ENCODE results near the gene KCNIP2. TPM values are rescaled to one million over a fixed set of nuclear protein-coding genes. Genes with fewer than 3 reads are reported as not detected.

Gene KCNIP2
- total RNA-seq: 1 to 10 TPM; 1.4 to 8.8 (median 4.9) TPM

GRCh38 chr10:101843032-101844021 lies at the start of gene KCNIP2:
Gene KCNIP2, minus strand, starts transcription at chr10:101843800. Its CDS starts 232 bp downstream, at chr10:101843568.
- WGBS, 10 experiments: 60 to 100% (median 90%) methylated on average over 1 to 2 of the region's 60 CpGs; no CpG with 5 or more reads in 6 of the 10 experiments
- peak within 1 kb of the TSS; percentile 14 to 28 (median 27) for H3K4me3 ChIP-seq
- no peak within 1 kb of the TSS for H3K27ac ChIP-seq
- ATAC-seq (replicated peaks in 6 of 8): peak in 6 of 8 experiments; percentile 13 to 54 (median 48)
- H3K4me1 ChIP-seq (replicated peaks in 1 of 2): peaks cover 24 to 32% of the 10 kb centered on the region in 2 donors
- in situ Hi-C loops (cut with MboI; ENCODE audit: low pct_unique_long_range_greater_than_20kb in 2 of 9, low sequenced_read_pairs in 9 of 9, unreplicated experiment in 9 of 9): loop anchor here in 4 of 9 experiments (25.0 kb wide), 1 partner anchor 169 kb away; no protein-coding TSS in a partner anchor

GRCh38 chr10:101892782-101893391 lies 49.3 kb upstream of the KCNIP2 start:
- WGBS, 10 experiments: 38 to 100% (median 91%) methylated on average over 1 to 4 of the region's 4 CpGs
- H3K4me1 ChIP-seq (replicated peaks in 1 of 2): peaks cover 5 to 8% of the 10 kb centered on the region in 2 donors
- H3K27ac ChIP-seq: no peak overlapping the region
- ATAC-seq (replicated peaks in 6 of 8): no peak
- in situ Hi-C loops (cut with MboI; ENCODE audit: low pct_unique_long_range_greater_than_20kb in 2 of 9, low sequenced_read_pairs in 9 of 9, unreplicated experiment in 9 of 9): loop anchor here in 3 of 9 experiments (25.0 kb wide), 1 partner anchor 119 kb away; no protein-coding TSS in a partner anchor
- H3K4me3 ChIP-seq: no peak overlapping the region

- 0 to 100% (median 54%) methylated on average over 2 to 5 of the region's 5 CpGs; no CpG with 5 or more reads in 2 of the 10 experiments for WGBS, 10 experiments
- peaks cover 5 to 13% of the 10 kb centered on the region in 2 donors for H3K4me1 ChIP-seq (replicated peaks in 1 of 2)
- ATAC-seq (replicated peaks in 6 of 8): peak in 7 of 8 experiments; percentile 42 to 89 (median 85)
- H3K27ac ChIP-seq: no peak overlapping the region
- in situ Hi-C loops (cut with MboI; ENCODE audit: low pct_unique_long_range_greater_than_20kb in 2 of 9, low sequenced_read_pairs in 9 of 9, unreplicated experiment in 9 of 9): loop anchor here in 3 of 9 experiments (25.0 kb wide), 1 partner anchor 123 kb away; no protein-coding TSS in a partner anchor
- H3K4me3 ChIP-seq: no peak overlapping the region
Observed at GRCh38 chr10:101889256-101890210, 45.9 kb upstream of the KCNIP2 start.

- in situ Hi-C loops (cut with MboI; ENCODE audit: low pct_unique_long_range_greater_than_20kb in 2 of 9, low sequenced_read_pairs in 9 of 9, unreplicated experiment in 9 of 9): loop anchor here in 3 of 9 experiments (25.0 kb wide), 1 partner anchor 124 kb away; no protein-coding TSS in a partner anchor
- peak in 5 of 8 experiments; percentile 39 to 45 (median 44) for ATAC-seq (replicated peaks in 6 of 8)
- 58 to 100% (median 100%) methylated on average over 2 of the region's 2 CpGs; no CpG with 5 or more reads in 3 of the 10 experiments for WGBS, 10 experiments
Observed at GRCh38 chr10:101888251-101888949, 44.8 kb upstream of the KCNIP2 start.

GRCh38 chr10:101887775-101888174 lies 44.2 kb upstream of the KCNIP2 start:
- in situ Hi-C loops (cut with MboI; ENCODE audit: low pct_unique_long_range_greater_than_20kb in 2 of 9, low sequenced_read_pairs in 9 of 9, unreplicated experiment in 9 of 9): loop anchor here in 3 of 9 experiments (25.0 kb wide), 1 partner anchor 125 kb away; no protein-coding TSS in a partner anchor
- 30 to 84% (median 45%) methylated on average over 3 to 5 of the region's 5 CpGs; no CpG with 5 or more reads in 4 of the 10 experiments for WGBS, 10 experiments

More at GRCh38 chr10:101888251-101888949, 44.8 kb upstream of the KCNIP2 start:
- Histone ChIP-seq H3K4me3 (no peak overlapping the region), H3K27ac (no peak overlapping the region), H3K4me1 (replicated peaks in 1 of 2) (peaks cover 5 to 13% of the 10 kb centered on the region in 2 donors)

GRCh38 chr10:101886521-101887312 lies 43.1 kb upstream of the KCNIP2 start:
- ATAC-seq (replicated peaks in 6 of 8): no peak
- WGBS, 10 experiments: 82 to 100% (median 100%) methylated on average over 1 of the region's 1 CpG; no CpG with 5 or more reads in 3 of the 10 experiments
- no peak overlapping the region for H3K27ac ChIP-seq

More at GRCh38 chr10:101887775-101888174, 44.2 kb upstream of the KCNIP2 start:
- Histone ChIP-seq H3K4me3 (no peak overlapping the region), H3K27ac (no peak overlapping the region), H3K4me1 (replicated peaks in 1 of 2) (peaks cover 5 to 13% of the 10 kb centered on the region in 2 donors)
- peak in 5 of 8 experiments; percentile 15 to 65 (median 50) for ATAC-seq (replicated peaks in 6 of 8)

GRCh38 chr10:101881036-101881774 lies 37.6 kb upstream of the KCNIP2 start:
- 43 to 100% (median 83%) methylated on average over 1 to 2 of the region's 2 CpGs; no CpG with 5 or more reads in 3 of the 10 experiments for WGBS, 10 experiments
- peaks cover 12 to 19% of the 10 kb centered on the region in 2 donors for H3K4me1 ChIP-seq (replicated peaks in 1 of 2)
- in situ Hi-C loops (cut with MboI; ENCODE audit: low pct_unique_long_range_greater_than_20kb in 2 of 9, low sequenced_read_pairs in 9 of 9, unreplicated experiment in 9 of 9): loop anchor here in 3 of 9 experiments (25.0 kb wide), 1 partner anchor 131 kb away; no protein-coding TSS in a partner anchor
- no peak overlapping the region for H3K4me3 ChIP-seq
- no peak for ATAC-seq (replicated peaks in 6 of 8)
- H3K27ac ChIP-seq: no peak overlapping the region

More at GRCh38 chr10:101886521-101887312, 43.1 kb upstream of the KCNIP2 start:
- Histone ChIP-seq H3K4me1 (replicated peaks in 1 of 2) (peaks cover 5 to 13% of the 10 kb centered on the region in 2 donors), H3K4me3 (no peak overlapping the region)
- in situ Hi-C loops (cut with MboI; ENCODE audit: low pct_unique_long_range_greater_than_20kb in 2 of 9, low sequenced_read_pairs in 9 of 9, unreplicated experiment in 9 of 9): loop anchor here in 3 of 9 experiments (25.0 kb wide), 1 partner anchor 126 kb away; no protein-coding TSS in a partner anchor

GRCh38 chr10:101880232-101880573 lies 36.6 kb upstream of the KCNIP2 start:
- 71 to 100% methylated on average over 1 to 2 of the region's 2 CpGs; no CpG with 5 or more reads in 8 of the 10 experiments for WGBS, 10 experiments
- in situ Hi-C loops (cut with MboI; ENCODE audit: low pct_unique_long_range_greater_than_20kb in 2 of 9, low sequenced_read_pairs in 9 of 9, unreplicated experiment in 9 of 9): loop anchor here in 3 of 9 experiments (25.0 kb wide), 1 partner anchor 132 kb away; no protein-coding TSS in a partner anchor

GRCh38 chr10:101879456-101880231 lies 36.0 kb upstream of the KCNIP2 start:
- Histone ChIP-seq H3K4me1 (replicated peaks in 1 of 2) (peaks cover 16 to 27% of the 10 kb centered on the region in 2 donors), H3K4me3 (no peak overlapping the region), H3K27ac (peak overlapping the region; percentile 47 to 78)
- ATAC-seq (replicated peaks in 6 of 8): peak in 5 of 8 experiments; percentile 80 to 95 (median 90)
- in situ Hi-C loops (cut with MboI; ENCODE audit: low pct_unique_long_range_greater_than_20kb in 2 of 9, low sequenced_read_pairs in 9 of 9, unreplicated experiment in 9 of 9): loop anchor here in 3 of 9 experiments (25.0 kb wide), 1 partner anchor 133 kb away; no protein-coding TSS in a partner anchor
- WGBS, 10 experiments: 75 to 100% (median 89%) methylated on average over 1 to 12 of the region's 13 CpGs; no CpG with 5 or more reads in 2 of the 10 experiments

More at GRCh38 chr10:101880232-101880573, 36.6 kb upstream of the KCNIP2 start:
- ATAC-seq (replicated peaks in 6 of 8): peak in 5 of 8 experiments; percentile 9 to 40 (median 22)
- Histone ChIP-seq H3K4me3 (no peak overlapping the region), H3K27ac (peak overlapping the region in 1 of 2 donors; percentile 78), H3K4me1 (replicated peaks in 1 of 2) (peaks cover 16 to 26% of the 10 kb centered on the region in 2 donors)

All from motor neuron (in vitro differentiated cells).